Pancreas (tissue), 10 donors: ENCODE measurements around the gene POLR2B. TPM values are rescaled to one million over a fixed set of nuclear protein-coding genes. Genes with fewer than 3 reads are reported as not detected.

ENCODE experiments used
- ATAC-seq, 4 donors: fragments of 200-7000 bp; cut with Tn5 transposase; one replicate each; pipeline versions ENCODE4 v1.8.0 to v1.9.1; 2020; ENCODE audit warnings: mild to moderate bottlenecking in 4 of 4, moderate library complexity in 4 of 4
- DNase-seq, 6 donors: peaks; one replicate each; pipeline ENCODE4 v3.0.0-alpha.2; 2020
- FAIRE-seq: peaks from 2 replicates; lab custom pipeline; 2012; peaks lifted over from hg19 to GRCh38; lab: Jason Lieb, UNC
- H3K27ac ChIP-seq, 4 donors: fragments of 200-600 bp; sonication (generic); 1 replicate in 3 of 4; 2 replicates in 1 of 4; pipeline versions ENCODE4 v1.5.0 to v1.8.0; 2020
- H3K27me3 ChIP-seq, 4 donors: fragments of 200-600 bp; one replicate each; pipeline ENCODE4 v1.8.0; 2021
- H3K36me3 ChIP-seq, 3 donors: fragments of 200-600 bp; sonication (generic) in 1 of 3; one replicate each; pipeline versions ENCODE4 v1.5.0 to v1.8.0; 2020 to 2021
- H3K4me1 ChIP-seq, 3 donors: fragments of 200-600 bp; one replicate each; pipeline ENCODE4 v1.8.0; 2021
- H3K4me3 ChIP-seq, 4 donors: fragments of 200-600 bp; sonication (generic) in 2 of 4; one replicate each; pipeline versions ENCODE4 v1.5.0 to v1.8.0; 2020 to 2021
- H3K9me3 ChIP-seq, 4 donors: fragments of 200-600 bp; one replicate each; pipeline ENCODE4 v1.8.0; 2021
- WGBS, 2 donors: extraction: QIAGEN DNeasy Blood & Tissue Kit; methylation state at CpG; one replicate each; pipeline ENCODE4 v1.1.7; 2013; 5-methylcytosine and 5-hydroxymethylcytosine counted together
- intact Hi-C, 3 donors: fragments of 100-400 bp; cut with DNase I; formaldehyde crosslinking; loops; one replicate each; pipeline versions ENCODE4 v1.11.1 to v1.14.2; 2022
- polyA plus RNA-seq, 2 donors: library from polyadenylated mRNA; stranded (reverse); fragments of 200-250 nt; gene quantifications; one replicate each; pipeline ENCODE4 v1.2.3, GENCODE V29; 2013
- total RNA-seq, 6 donors: library from RNA; stranded (reverse); fragmentation: NEBNext Ultra II Directional in 4 of 6; extraction: Animal tissue kit (Norgen Biotek cat#: 25700) in 4 of 6; gene quantifications; one replicate each; pipeline versions ENCODE4 v1.2.1 to v1.2.4, GENCODE V29; 2021 to 2023
- TF ChIP-seq, protein P1 (sequence below), 4 donors: fragments of 200-600 bp; sonication (generic) in 3 of 4; IDR thresholded peaks; one replicate each; pipeline versions ENCODE4 v1.5.0 to v1.8.0; 2021; ENCODE audit warnings: antibody characterized with exemption in 4 of 4
- donor health status: healthy with polysubstance abuse.
- donor health status: DM: no; HTN: no; CAD: no; lungs with moderate emphysema.
- donor health status: DM: no; HTN: no; CAD: no.
- donor health status: control.
- donor health status: control.
- donor health status: Bipolar disorder and iron deficiency.
- donor health status: DM: yes; HTN: yes; CAD: no.
- donor health status: DM: no; HTN: no; CAD: no.
- donor health status: DM: no; HTN: no; CAD: no.
- donor health status: DM: yes; HTN: yes; CAD: no.

POLR2B gene
- total and polyA plus RNA-seq, 8 donors, result 19.2 to 48.2 (median 35.2) TPM

DNA sequence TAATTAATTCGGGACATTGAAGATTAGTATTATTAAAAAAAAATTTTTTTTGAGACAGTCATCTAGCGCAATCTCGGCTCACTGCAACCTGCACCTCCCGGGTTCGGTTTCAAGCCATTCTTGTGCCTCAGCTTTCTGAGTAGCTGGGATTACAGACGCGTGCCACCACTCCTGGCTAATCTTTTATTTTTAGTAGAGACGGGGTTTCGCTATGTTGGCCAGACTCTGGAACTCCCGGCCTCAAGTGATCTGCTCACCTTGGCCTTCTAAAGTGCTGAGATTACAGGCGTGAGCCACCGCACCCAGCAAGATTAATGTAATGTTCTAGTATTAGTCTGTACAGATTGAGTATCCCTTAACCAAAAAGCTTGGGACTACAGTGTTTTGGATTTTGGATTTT is 38.3 kb upstream of the POLR2B start:
- intact Hi-C loops, result no loop called here
- Histone ChIP-seq H3K27ac (no peak overlapping the region), H3K36me3 (peaks cover 0 to 12% (median 0%) of the 10 kb centered on the region in 3 donors), H3K4me1 (no peaks in the 10 kb centered on the region), H3K9me3 (no peaks in the 10 kb centered on the region), H3K27me3 (no peaks in the 10 kb centered on the region), H3K4me3 (no peak overlapping the region)
- TF ChIP-seq, protein P1, sequence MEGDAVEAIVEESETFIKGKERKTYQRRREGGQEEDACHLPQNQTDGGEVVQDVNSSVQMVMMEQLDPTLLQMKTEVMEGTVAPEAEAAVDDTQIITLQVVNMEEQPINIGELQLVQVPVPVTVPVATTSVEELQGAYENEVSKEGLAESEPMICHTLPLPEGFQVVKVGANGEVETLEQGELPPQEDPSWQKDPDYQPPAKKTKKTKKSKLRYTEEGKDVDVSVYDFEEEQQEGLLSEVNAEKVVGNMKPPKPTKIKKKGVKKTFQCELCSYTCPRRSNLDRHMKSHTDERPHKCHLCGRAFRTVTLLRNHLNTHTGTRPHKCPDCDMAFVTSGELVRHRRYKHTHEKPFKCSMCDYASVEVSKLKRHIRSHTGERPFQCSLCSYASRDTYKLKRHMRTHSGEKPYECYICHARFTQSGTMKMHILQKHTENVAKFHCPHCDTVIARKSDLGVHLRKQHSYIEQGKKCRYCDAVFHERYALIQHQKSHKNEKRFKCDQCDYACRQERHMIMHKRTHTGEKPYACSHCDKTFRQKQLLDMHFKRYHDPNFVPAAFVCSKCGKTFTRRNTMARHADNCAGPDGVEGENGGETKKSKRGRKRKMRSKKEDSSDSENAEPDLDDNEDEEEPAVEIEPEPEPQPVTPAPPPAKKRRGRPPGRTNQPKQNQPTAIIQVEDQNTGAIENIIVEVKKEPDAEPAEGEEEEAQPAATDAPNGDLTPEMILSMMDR (IDR thresholded peaks at IDR 0.05), result no peak
- DNase-seq (no peak), ATAC-seq (no peak), FAIRE-seq (no peak)
- 94 to 97% methylated on average over 12 of the region's 12 CpGs for WGBS, 2 donors

DNA sequence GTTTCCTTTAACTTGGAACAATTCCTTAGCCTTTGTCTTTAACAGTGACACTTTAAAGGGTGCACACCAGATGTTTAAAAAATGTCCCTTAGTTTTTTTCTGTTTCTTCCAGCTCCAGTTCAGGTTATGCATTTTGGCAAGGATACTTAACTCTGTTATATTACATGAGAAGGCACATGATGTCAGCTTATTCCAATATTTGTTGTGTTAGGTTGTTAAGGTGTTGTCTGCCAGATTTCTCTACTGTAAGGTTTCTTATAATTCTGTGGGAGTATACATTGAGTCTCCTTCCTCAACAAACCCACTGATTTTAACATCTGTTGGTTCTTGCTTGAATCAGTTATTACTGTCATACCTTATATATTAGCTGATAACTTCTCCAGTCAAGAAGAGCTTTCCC is 37.7 kb upstream of the POLR2B start:
- intact Hi-C loops, result no loop called here
- Histone ChIP-seq H3K9me3 (no peaks in the 10 kb centered on the region), H3K4me3 (no peak overlapping the region), H3K27me3 (no peaks in the 10 kb centered on the region), H3K4me1 (no peaks in the 10 kb centered on the region), H3K36me3 (peaks cover 0 to 12% (median 0%) of the 10 kb centered on the region in 3 donors), H3K27ac (no peak overlapping the region)
- TF ChIP-seq, protein P1 (IDR thresholded peaks at IDR 0.05), result no peak
- no peak for DNase-seq
- FAIRE-seq, result no peak
- no peak for ATAC-seq

DNA sequence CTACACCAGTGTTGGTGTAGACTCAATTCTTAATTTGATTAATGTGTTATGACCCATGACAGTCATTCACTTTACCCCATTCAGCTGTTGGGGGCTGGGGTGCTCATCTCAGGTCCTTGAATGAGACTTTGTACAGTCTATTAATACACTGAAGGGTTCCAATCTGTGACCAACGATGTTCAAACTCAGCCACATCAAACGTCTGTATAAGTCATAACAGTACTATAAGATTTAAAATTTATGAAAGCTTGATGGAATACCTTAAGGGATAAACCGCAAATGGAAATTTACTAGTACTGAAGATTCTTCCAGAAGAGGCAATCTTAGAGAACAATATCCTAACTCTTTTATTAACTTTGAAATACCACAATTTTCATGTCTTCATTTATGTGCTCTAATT is 37.3 kb upstream of the POLR2B start:
- no peaks in the 10 kb centered on the region for H3K9me3 ChIP-seq
- no peak for DNase-seq
- peaks cover 0 to 12% (median 0%) of the 10 kb centered on the region in 3 donors for H3K36me3 ChIP-seq
- TF ChIP-seq, protein P1 (IDR thresholded peaks at IDR 0.05), result no peak
- intact Hi-C loops, result no loop called here
- H3K27me3 ChIP-seq, result no peaks in the 10 kb centered on the region
- no peak for FAIRE-seq
- H3K4me1 ChIP-seq, result no peaks in the 10 kb centered on the region
- H3K4me3 ChIP-seq, result no peak overlapping the region
- WGBS, 2 donors, result 73 to 77% methylated on average over 3 of the region's 3 CpGs
- ATAC-seq, result no peak
- H3K27ac ChIP-seq, result no peak overlapping the region

DNA sequence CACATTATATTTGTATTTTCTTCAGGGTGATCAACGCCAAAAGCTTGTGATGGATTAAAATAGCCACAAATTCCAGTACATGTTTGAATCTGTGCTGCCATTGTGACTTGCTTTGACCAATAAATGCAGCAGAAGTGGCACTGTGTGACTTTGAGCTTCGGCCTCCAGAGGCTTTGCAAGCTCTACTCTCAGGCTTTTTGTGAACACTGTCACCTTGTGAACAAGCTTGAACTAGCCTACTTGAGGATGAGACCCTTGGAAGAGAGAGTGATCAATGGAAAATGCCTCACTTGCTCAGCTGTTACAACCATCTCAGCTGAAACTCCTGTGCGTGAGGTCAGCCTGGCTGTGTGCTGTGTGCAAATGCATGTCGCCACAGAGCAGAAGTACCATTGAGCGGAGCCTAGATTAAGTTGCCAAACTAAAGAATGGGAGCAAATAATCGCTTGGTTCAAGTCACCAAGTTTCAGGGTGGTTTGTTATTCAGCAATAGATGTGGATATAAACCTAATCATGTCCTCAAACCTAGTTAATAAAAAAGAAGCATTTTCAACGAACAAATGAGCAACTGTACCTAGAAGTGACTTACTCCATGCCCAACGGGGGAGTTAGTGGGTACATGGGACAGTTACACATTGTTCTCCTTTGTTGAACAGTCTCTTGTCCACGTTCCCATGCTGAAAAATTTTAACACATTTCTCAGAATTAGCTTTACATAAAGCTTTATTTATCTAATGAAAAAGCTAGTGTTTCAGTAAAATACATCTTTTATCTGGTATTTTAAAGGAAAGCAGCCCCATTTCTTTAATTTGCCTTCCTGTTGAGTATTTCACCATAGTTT is 24.8 kb upstream of the POLR2B start:
- TF ChIP-seq, protein P1 (IDR thresholded peaks at IDR 0.05), result no peak
- peaks cover 0 to 3% (median 0%) of the 10 kb centered on the region in 3 donors for H3K4me1 ChIP-seq
- intact Hi-C loops, result no loop called here
- ATAC-seq (no peak), FAIRE-seq (no peak), DNase-seq (no peak)
- H3K36me3 ChIP-seq, result no peaks in the 10 kb centered on the region
- H3K9me3 ChIP-seq, result no peaks in the 10 kb centered on the region
- no peak overlapping the region for H3K27ac ChIP-seq
- no peaks in the 10 kb centered on the region for H3K27me3 ChIP-seq
- H3K4me3 ChIP-seq, result no peak overlapping the region
- WGBS, 2 donors, result 82 to 83% methylated on average over 9 of the region's 9 CpGs

DNA sequence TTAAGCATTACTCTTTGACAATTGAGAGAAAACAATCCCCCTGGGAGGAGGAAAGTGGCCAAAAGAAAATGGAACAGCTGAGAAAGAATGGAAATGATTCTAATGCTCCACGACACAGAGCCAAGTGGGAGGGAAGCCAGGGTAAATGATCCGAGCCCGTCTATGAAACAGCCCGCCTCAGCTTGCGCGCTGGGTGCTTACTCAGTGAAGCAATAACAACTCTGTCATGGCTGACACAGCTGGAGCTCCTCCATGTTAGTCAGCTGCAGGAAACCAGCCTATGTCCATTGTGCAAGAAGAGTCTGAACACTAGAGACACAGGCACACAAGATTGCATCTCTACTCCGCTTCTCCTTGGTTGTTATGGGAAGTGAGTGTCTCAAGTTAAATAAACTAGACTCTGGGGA is 20.6 kb upstream of the POLR2B start:
- H3K27ac ChIP-seq, result peak overlapping the region in 1 of 4 donors; percentile 3
- ATAC-seq, result peak; percentile 85 to 96 (median 89)
- intact Hi-C loops, result no loop called here
- no peak overlapping the region for H3K4me3 ChIP-seq
- FAIRE-seq, result peak; percentile 20
- 32 to 41% methylated on average over 7 of the region's 7 CpGs for WGBS, 2 donors
- TF ChIP-seq, protein P1 (IDR thresholded peaks at IDR 0.05), result no peak
- H3K27me3 ChIP-seq, result no peaks in the 10 kb centered on the region
- H3K4me1 ChIP-seq, result peaks cover 0 to 3% (median 0%) of the 10 kb centered on the region in 3 donors
- H3K36me3 ChIP-seq, result peaks cover 0 to 5% (median 0%) of the 10 kb centered on the region in 3 donors
- peak in 4 of 6 donors; percentile 43 to 73 (median 63) for DNase-seq
- no peaks in the 10 kb centered on the region for H3K9me3 ChIP-seq
